ENCODE results near the gene PROSER1. TPM values are rescaled to one million over a fixed set of nuclear protein-coding genes. Genes with fewer than 3 reads are reported as not detected.
A peak's percentile ranks its signal among the peaks of the same experiment; 100 is the strongest.
"Not testable (repeated sequence)": the region's sequence is repeated elsewhere in the genome, so short reads cannot be mapped to it uniquely, and the experiment has no call there.

PROSER1 gene
- total RNA-seq (10 to 100 TPM; 31.7 to 59.6 TPM), polyA plus RNA-seq (10 to 100 TPM; 13.0 to 16.6 TPM)
- long read RNA-seq, donor 1, partial matches to known transcripts = 16 of 19 reads
- long read RNA-seq, donor 1, other reads (novel, unspliced or antisense) = 0 of 19 reads
- long read RNA-seq, donor 2, partial matches to known transcripts = 5 of 7 reads
- long read RNA-seq, donor 2, other reads (novel, unspliced or antisense) = 0 of 7 reads
- long read RNA-seq, donor 3, partial matches to known transcripts = 9 of 14 reads
- long read RNA-seq, donor 3, other reads (novel, unspliced or antisense) = 0 of 14 reads
- long read RNA-seq, donor 4, partial matches to known transcripts = 5 of 8 reads
- long read RNA-seq, donor 4, other reads (novel, unspliced or antisense) = 0 of 8 reads
- long read RNA-seq, donor 5, partial matches to known transcripts = 22 of 25 reads
- long read RNA-seq, donor 5, other reads (novel, unspliced or antisense) = 0 of 25 reads

- peak; percentile 91 for ATAC-seq (ENCODE audit: insufficient read depth, low FRiP score)
- Histone ChIP-seq H3K36me3 (ENCODE audit: control insufficient read depth in 4 of 4, insufficient read depth in 4 of 4, low read length in 4 of 4) (peaks cover 0 to 2% (median 0%) of the 10 kb centered on the region in 4 donors), H3K9me3 (ENCODE audit: control insufficient read depth in 4 of 4, insufficient read depth in 3 of 4, low read length in 3 of 4) (no peaks in the 10 kb centered on the region), H3K27me3 (ENCODE audit: control insufficient read depth in 3 of 3, insufficient read depth in 3 of 3, low read length in 2 of 3) (no peaks in the 10 kb centered on the region), H3K9ac (ENCODE audit: insufficient read depth in 1 of 2, low read length in 2 of 2) (peak within 1 kb of the TSS; percentile 84 to 89), H3K4me3 (peak within 1 kb of the TSS; percentile 68), H3K27ac (ENCODE audit: low read depth in 1 of 2, low read length in 1 of 2) (peak within 1 kb of the TSS; percentile 81 to 91), H3K4me1 (ENCODE audit: control insufficient read depth in 5 of 5, insufficient read depth in 5 of 5, low read length in 5 of 5) (peaks cover 2 to 46% (median 9%) of the 10 kb centered on the region in 5 donors)
- DNase-seq = peak; percentile 98 to 99 (median 99)
- no peak for TF ChIP-seq CTCF (IDR thresholded peaks at IDR 0.05; ENCODE audit: control extremely low read depth, extremely low read depth)
- 0 to 1% methylated on average over 41 of the region's 41 CpGs for WGBS, 2 donors
Measured at GRCh38 chr13:39037880-39038568, at the start of gene PROSER1, which contains the start of gene NHLRC3. Gene PROSER1 (minus strand): TSS chr13:39038089. CDS start chr13:39037242, 847 bp downstream. Gene NHLRC3 (plus strand): TSS chr13:39038456. CDS start chr13:39038640, 184 bp downstream.

- not testable (repeated sequence) for H3K27me3 ChIP-seq (ENCODE audit: control insufficient read depth in 3 of 3, insufficient read depth in 3 of 3, low read length in 2 of 3); H3K4me3 ChIP-seq; H3K36me3 ChIP-seq (ENCODE audit: control insufficient read depth in 4 of 4, insufficient read depth in 4 of 4, low read length in 4 of 4); H3K9ac ChIP-seq (ENCODE audit: insufficient read depth in 1 of 2, low read length in 2 of 2); ATAC-seq (ENCODE audit: insufficient read depth, low FRiP score); H3K4me1 ChIP-seq (ENCODE audit: control insufficient read depth in 5 of 5, insufficient read depth in 5 of 5, low read length in 5 of 5); DNase-seq; H3K9me3 ChIP-seq (ENCODE audit: control insufficient read depth in 4 of 4, insufficient read depth in 3 of 4, low read length in 3 of 4); H3K27ac ChIP-seq (ENCODE audit: low read depth in 1 of 2, low read length in 1 of 2)
- WGBS, 2 donors = 52 to 63% methylated on average over 1 of the region's 1 CpG
Measured at GRCh38 chr13:39086251-39086945, 48.5 kb upstream of the PROSER1 start.

- Histone ChIP-seq H3K9ac (ENCODE audit: insufficient read depth in 1 of 2, low read length in 2 of 2) (no peak overlapping the region), H3K9me3 (ENCODE audit: control insufficient read depth in 4 of 4, insufficient read depth in 3 of 4, low read length in 3 of 4) (no peaks in the 10 kb centered on the region), H3K4me3 (no peak overlapping the region), H3K27ac (ENCODE audit: low read depth in 1 of 2, low read length in 1 of 2) (no peak overlapping the region), H3K4me1 (ENCODE audit: control insufficient read depth in 5 of 5, insufficient read depth in 5 of 5, low read length in 5 of 5) (no peaks in the 10 kb centered on the region), H3K27me3 (ENCODE audit: control insufficient read depth in 3 of 3, insufficient read depth in 3 of 3, low read length in 2 of 3) (no peaks in the 10 kb centered on the region), H3K36me3 (ENCODE audit: control insufficient read depth in 4 of 4, insufficient read depth in 4 of 4, low read length in 4 of 4) (no peaks in the 10 kb centered on the region)
- WGBS, 2 donors = 43 to 63% methylated on average over 3 of the region's 3 CpGs
- ATAC-seq (ENCODE audit: insufficient read depth, low FRiP score) (no peak), DNase-seq (no peak)
- no peak for TF ChIP-seq CTCF (IDR thresholded peaks at IDR 0.05; ENCODE audit: control extremely low read depth, extremely low read depth)
Measured at GRCh38 chr13:39073983-39074382, 36.1 kb upstream of the PROSER1 start.
